HG03025 (cell line): ENCODE results near the gene SCAMP2.

Source experiments
- ATAC-seq: cut with Tn5 transposase; IDR thresholded peaks from one replicate; pipeline ENCODE4 v1.9.1; 2021; ENCODE audit warnings: mild to moderate bottlenecking, moderate library complexity; ENCODE audit not compliant: unreplicated experiment, low FRiP score

SCAMP2 gene

GRCh38 chr15:74840851-74841775 lies 32.1 kb downstream of the SCAMP2 start:
- ATAC-seq = no peak

GRCh38 chr15:74839526-74840395 lies 33.4 kb downstream of the SCAMP2 start:
- ATAC-seq = no peak

- ATAC-seq = no peak
Observed at GRCh38 chr15:74838746-74839525, 34.2 kb downstream of the SCAMP2 start.

GRCh38 chr15:74838137-74838516 lies 35.0 kb downstream of the SCAMP2 start:
- ATAC-seq = no peak

- no peak for ATAC-seq
Observed at GRCh38 chr15:74837482-74838136, 35.6 kb downstream of the SCAMP2 start.

GRCh38 chr15:74836846-74837245 lies 36.3 kb downstream of the SCAMP2 start:
- ATAC-seq = no peak

GRCh38 chr15:74835312-74835823 lies 37.8 kb downstream of the SCAMP2 start:
- ATAC-seq = no peak

- ATAC-seq = no peak
Observed at GRCh38 chr15:74833376-74834107, 39.6 kb downstream of the SCAMP2 start.

GRCh38 chr15:74832826-74833225 lies 40.3 kb downstream of the SCAMP2 start:
- no peak for ATAC-seq

GRCh38 chr15:74831813-74832495 lies 41.2 kb downstream of the SCAMP2 start:
- no peak for ATAC-seq

GRCh38 chr15:74830868-74831267 lies 42.3 kb downstream of the SCAMP2 start:
- no peak for ATAC-seq

GRCh38 chr15:74829991-74830390 lies 43.2 kb downstream of the SCAMP2 start:
- no peak for ATAC-seq

- ATAC-seq = no peak
Observed at GRCh38 chr15:74829486-74829885, 43.7 kb downstream of the SCAMP2 start.

- no peak for ATAC-seq
Observed at GRCh38 chr15:74828835-74829234, 44.3 kb downstream of the SCAMP2 start.

- ATAC-seq = no peak
Observed at GRCh38 chr15:74827614-74828013, 45.6 kb downstream of the SCAMP2 start.

GRCh38 chr15:74826921-74827320 lies 46.2 kb downstream of the SCAMP2 start:
- no peak for ATAC-seq

GRCh38 chr15:74826364-74826819 lies 46.8 kb downstream of the SCAMP2 start, which contains the start of gene CPLX3:
Gene CPLX3 (plus strand): TSS chr15:74826627. CDS start chr15:74826704, 77 bp downstream.
- no peak for ATAC-seq

- ATAC-seq = no peak
Observed at GRCh38 chr15:74825866-74826265, 47.3 kb downstream of the SCAMP2 start.
